Thoracic aorta (tissue), 2 donors: ENCODE measurements around the gene CD84. TPM values are rescaled to one million over a fixed set of nuclear protein-coding genes. Genes with fewer than 3 reads are reported as not detected.

Source experiments
- ATAC-seq: fragments of 150-250 bp; one replicate; pipeline ENCODE4 v1.8.0; 2017; ENCODE audit warnings: low read depth; ENCODE audit not compliant: insufficient number of reproducible peaks, low FRiP score
- DNase-seq: peaks from one replicate; pipeline ENCODE4 v3.0.0-alpha.2; 2020; ENCODE audit warnings: low spot score
- H3K27ac ChIP-seq, 2 donors: fragments of 200-600 bp; sonication (generic); 1 replicate in 1 of 2; 2 replicates in 1 of 2; pipeline ENCODE4 v1.5.1; 2016; ENCODE audit warnings: mild to moderate bottlenecking in 2 of 2, moderate library complexity in 2 of 2
- H3K27me3 ChIP-seq: fragments of 200-600 bp; sonication (generic); replicated peaks from 2 replicates; pipeline ENCODE4 v1.6.0; 2016; ENCODE audit warnings: mild to moderate bottlenecking; ENCODE audit not compliant: insufficient read depth
- H3K36me3 ChIP-seq: fragments of 200-600 bp; sonication (generic); one replicate; pipeline ENCODE4 v1.5.1; 2016
- H3K4me1 ChIP-seq, 2 donors: fragments of 200-600 bp; sonication (generic); 1 replicate in 1 of 2; 2 replicates in 1 of 2; pipeline versions ENCODE4 v1.5.1 to v1.6.0; 2016; ENCODE audit warnings: low read depth in 2 of 2, mild to moderate bottlenecking in 1 of 2; ENCODE audit not compliant: control insufficient read depth in 1 of 2
- H3K4me3 ChIP-seq: fragments of 200-600 bp; sonication (generic); 2 replicates; pipeline ENCODE4 v1.5.1; 2016; ENCODE audit warnings: mild to moderate bottlenecking
- H3K9me3 ChIP-seq: fragments of 200-600 bp; sonication (generic); 2 replicates; pipeline ENCODE4 v1.5.1; 2016
- CTCF ChIP-seq: fragments of 200-600 bp; sonication (generic); IDR thresholded peaks from one replicate; pipeline ENCODE4 v1.5.1; 2019; ENCODE audit warnings: antibody characterized with exemption
- total RNA-seq, 2 donors: library from RNA; depleted of rRNA; stranded (reverse); fragments of >200 nt; gene quantifications; one replicate each; pipeline versions ENCODE4 v1.1.0 to v1.2.3, GENCODE V29; 2016

The CD84 gene
- total RNA-seq, 2 donors from 2014 or later, result 11.6 to 12.7 TPM

GRCh38 chr1:160608514-160608913 lies 29.2 kb upstream of the CD84 start:
- no peak for TF ChIP-seq CTCF
- H3K27ac ChIP-seq, result no peak overlapping the region
- H3K27me3 ChIP-seq, result no peaks in the 10 kb centered on the region
- no peaks in the 10 kb centered on the region for H3K36me3 ChIP-seq
- H3K4me1 ChIP-seq, result no peaks in the 10 kb centered on the region
- no peaks in the 10 kb centered on the region for H3K9me3 ChIP-seq
- ATAC-seq (no peak), DNase-seq (no peak)
- no peak overlapping the region for H3K4me3 ChIP-seq

- ATAC-seq, result no peak
- no peak for TF ChIP-seq CTCF
- no peak overlapping the region for H3K27ac ChIP-seq
- no peak overlapping the region for H3K4me3 ChIP-seq
- H3K27me3 ChIP-seq, result no peaks in the 10 kb centered on the region
- H3K4me1 ChIP-seq, result no peaks in the 10 kb centered on the region
- DNase-seq, result no peak
- H3K9me3 ChIP-seq, result no peaks in the 10 kb centered on the region
- H3K36me3 ChIP-seq, result no peaks in the 10 kb centered on the region
Observed at GRCh38 chr1:160608057-160608456, 28.8 kb upstream of the CD84 start.

- TF ChIP-seq CTCF, result no peak
- H3K27me3 ChIP-seq, result no peaks in the 10 kb centered on the region
- H3K4me3 ChIP-seq, result no peak overlapping the region
- DNase-seq, result no peak
- no peaks in the 10 kb centered on the region for H3K9me3 ChIP-seq
- H3K36me3 ChIP-seq, result no peaks in the 10 kb centered on the region
- no peaks in the 10 kb centered on the region for H3K4me1 ChIP-seq
- H3K27ac ChIP-seq, result no peak overlapping the region
- ATAC-seq, result no peak
Observed at GRCh38 chr1:160607672-160608032, 28.4 kb upstream of the CD84 start.

- no peaks in the 10 kb centered on the region for H3K36me3 ChIP-seq
- H3K4me3 ChIP-seq, result no peak overlapping the region
- ATAC-seq (no peak), DNase-seq (no peak)
- H3K4me1 ChIP-seq, result no peaks in the 10 kb centered on the region
- no peaks in the 10 kb centered on the region for H3K9me3 ChIP-seq
- H3K27me3 ChIP-seq, result no peaks in the 10 kb centered on the region
- TF ChIP-seq CTCF, result no peak
- no peak overlapping the region for H3K27ac ChIP-seq
Observed at GRCh38 chr1:160607011-160607671, 27.8 kb upstream of the CD84 start.

GRCh38 chr1:160606611-160607010 lies 27.3 kb upstream of the CD84 start:
- DNase-seq (no peak), ATAC-seq (no peak)
- Histone ChIP-seq H3K4me3 (no peak overlapping the region), H3K27me3 (no peaks in the 10 kb centered on the region), H3K36me3 (no peaks in the 10 kb centered on the region), H3K4me1 (no peaks in the 10 kb centered on the region), H3K9me3 (no peaks in the 10 kb centered on the region), H3K27ac (no peak overlapping the region)
- TF ChIP-seq CTCF, result no peak
